K562 (cell line): ENCODE measurements around the gene PPOX. TPM values are rescaled to one million over a fixed set of nuclear protein-coding genes. Genes with fewer than 3 reads are reported as not detected.

Experiments
- EP300 ChIP-seq: IDR thresholded peaks from 2 replicates; pipeline ENCODE4 v1.6.1; 2012; ENCODE audit warnings: low read length, improper control_type of control experiment
- FOXJ3 ChIP-seq: sonication (generic); formaldehyde crosslinking; IDR thresholded peaks from 2 replicates; pipeline ENCODE4 v1.4.0; 2020; ENCODE audit warnings: mild to moderate bottlenecking, missing genetic modification reagents
- FOXP4 ChIP-seq: sonication (generic); formaldehyde crosslinking; IDR thresholded peaks from 2 replicates; pipeline ENCODE4 v1.8.0; 2022; ENCODE audit warnings: mild to moderate bottlenecking, missing genetic modification reagents, borderline replicate concordance
- GABPB2 ChIP-seq: fragments of 250-450 bp; sonication (Bioruptor Pico); conservative IDR thresholded peaks from 2 replicates; pipeline ENCODE4 v1.5.1; 2021; ENCODE audit warnings: mild to moderate bottlenecking
- HES1 ChIP-seq: fragments of 450-650 bp; IDR thresholded peaks from 2 replicates; pipeline ENCODE4 v1.6.1; 2016; ENCODE audit warnings: low read depth, mild to moderate bottlenecking, moderate library complexity
- ID3 ChIP-seq, 2 experiments: fragments of 250-450 bp in 1 of 2; fragments of 450-650 bp in 1 of 2; sonication (Bioruptor Pico) in 1 of 2; IDR thresholded peaks; 2 replicates each; pipeline versions ENCODE4 v1.6.1 to v1.8.0; 2016 to 2021; ENCODE audit warnings: mild to moderate bottlenecking in 2 of 2, moderate library complexity in 2 of 2, missing compliant biosample characterization in 1 of 2, missing genetic modification characterization in 1 of 2
- MTA2 ChIP-seq: fragments of 450-650 bp; IDR thresholded peaks from 2 replicates; pipeline ENCODE4 v1.6.1; 2016; ENCODE audit warnings: low read depth
- PHF20 ChIP-seq: fragments of 450-650 bp; IDR thresholded peaks from 2 replicates; pipeline ENCODE4 v1.6.1; 2018; ENCODE audit not compliant: partially characterized antibody
- PML ChIP-seq: IDR thresholded peaks from 2 replicates; pipeline ENCODE4 v1.6.1; 2012; ENCODE audit warnings: low read length, inconsistent platforms
- RB1 ChIP-seq: fragments of 450-650 bp; IDR thresholded peaks from 2 replicates; pipeline ENCODE4 v1.6.1; 2017; ENCODE audit warnings: low read depth, mild to moderate bottlenecking
- SMAD2 ChIP-seq: fragments of 150-350 bp; IDR thresholded peaks from 2 replicates; pipeline ENCODE4 v1.6.1; 2014; ENCODE audit warnings: low read depth, mild to moderate bottlenecking, low read length
- SRF ChIP-seq, 2 experiments: fragments of 250-450, 450-650 bp in 1 of 2; sonication (Bioruptor Pico) in 1 of 2; sonication (generic) in 1 of 2; formaldehyde crosslinking; IDR thresholded peaks; 2 replicates each; pipeline versions ENCODE4 v1.5.0 to v1.5.1; 2020 to 2022; ENCODE audit warnings: mild to moderate bottlenecking in 1 of 2, missing genetic modification reagents in 1 of 2
- USF2 ChIP-seq: sonication (generic); formaldehyde crosslinking; IDR thresholded peaks from 2 replicates; pipeline ENCODE4 v1.5.0; 2020; ENCODE audit warnings: missing genetic modification reagents
- WHSC1 ChIP-seq: IDR thresholded peaks from one replicate; pipeline ENCODE4 v1.6.1; 2012; ENCODE audit warnings: low read length, control low read depth, inconsistent platforms
- ZBTB26 ChIP-seq: fragments of 450-650 bp; formaldehyde crosslinking; IDR thresholded peaks from 2 replicates; pipeline ENCODE4 v1.4.0; 2022; ENCODE audit warnings: missing genetic modification characterization
- ZFPM2 ChIP-seq: fragments of 250-450 bp; sonication (Bioruptor Pico); IDR thresholded peaks from 2 replicates; pipeline ENCODE4 v1.5.1; 2022; ENCODE audit warnings: mild to moderate bottlenecking
- ZNF140 ChIP-seq: fragments of 250-450 bp; sonication (Bioruptor Pico); IDR thresholded peaks from 2 replicates; pipeline ENCODE4 v1.8.0; 2021; ENCODE audit warnings: moderate library complexity, mild to moderate bottlenecking, inconsistent platforms
- ZNF212 ChIP-seq: fragments of 450-650 bp; formaldehyde crosslinking; IDR thresholded peaks from 2 replicates; pipeline ENCODE4 v1.4.0; 2020; ENCODE audit warnings: mild to moderate bottlenecking
- ZNF23 ChIP-seq: fragments of 250-450 bp; sonication (Bioruptor Pico); IDR thresholded peaks from 2 replicates; pipeline ENCODE4 v1.4.0; 2020; ENCODE audit warnings: mild to moderate bottlenecking
- ZNF551 ChIP-seq: fragments of 250-450 bp; sonication (Bioruptor Pico); IDR thresholded peaks from 2 replicates; pipeline ENCODE4 v1.5.0; 2021; ENCODE audit warnings: mild to moderate bottlenecking, moderate library complexity
- ZNF740 ChIP-seq, 3 experiments: fragments of 200-800 bp in 1 of 3; sonication (Bioruptor generic) in 1 of 3; sonication (generic) in 1 of 3; formaldehyde crosslinking in 1 of 3; IDR thresholded peaks; 2 replicates each; pipeline versions ENCODE4 v1.6.1 to v1.8.0; 2016 to 2022; ENCODE audit warnings: mild to moderate bottlenecking in 2 of 3, missing compliant biosample characterization in 2 of 3, missing genetic modification characterization in 2 of 3, missing genetic modification reagents in 1 of 3
- polyA plus RNA-seq, 8 experiments: library from polyadenylated mRNA; depleted of rRNA in 4 of 8; stranded (reverse) in 5 of 8; unstranded in 3 of 8; fragments of >200 nt; fragmentation: Nextera tagmentation in 2 of 8; fragmentation: Illumina TruSeq in 1 of 8; extraction: Ambion mirVana in 2 of 8; extraction: Trizol in 1 of 8; gene quantifications; 2 replicates each; pipeline versions ENCODE4 v1.2.1 to v1.2.3, GENCODE V29; 2011 to 2014; ENCODE audit warnings: inconsistent platforms in 1 of 8, missing spikeins in 1 of 8
- total RNA-seq, 7 experiments: library from RNA; depleted of rRNA in 6 of 7; stranded (reverse); fragments of >200 nt in 6 of 7; fragmentation: Illumina TruSeq in 2 of 7; extraction: Trizol in 2 of 7; gene quantifications; 2 replicates each; pipeline versions ENCODE4 v1.2.1 to v1.2.3, GENCODE V29; 2011 to 2021; ENCODE audit warnings: low replicate concordance in 1 of 7

PPOX gene
- total and polyA plus RNA-seq, 9 of the 15 experiments (the other 6 are each of a cell fraction or from before 2014, with no cell fraction given): 17.0 to 57.1 (median 38.9) TPM

GRCh38 chr1:161177112-161177935 is 11.1 kb downstream of the PPOX start, which contains the start of gene B4GALT3 (continued):
- TF ChIP-seq PML (0 out of 2 replicates have a peak, but pooled peaks have one; percentile 70), EP300 (peak; percentile 61), FOXJ3 (CRISPR knock-in tag) (no peak), MTA2 (no peak), ZBTB26 (CRISPR knock-in tag) (no peak), FOXP4 (no peak), GABPB2 (CRISPR knock-in tag) (0 out of 2 replicates have a peak, but pooled peaks have one; percentile 76), ID3 (CRISPR knock-in tag; IDR thresholded peaks at IDR 0.05) (no peak), ID3 (tag; IDR thresholded peaks at IDR 0.05) (0 out of 2 replicates have a peak, but pooled peaks have one; percentile 27), USF2 (no peak; the same call in 1 of the 2 replicates), ZNF23 (CRISPR knock-in tag) (no peak), ZNF740 (CRISPR knock-in tag; IDR thresholded peaks at IDR 0.05) (0 out of 2 replicates have a peak, but pooled peaks have one; percentile 13), ZNF740 (tag; IDR thresholded peaks at IDR 0.05) (no peak), PHF20 (peak; percentile 81), ZFPM2 (CRISPR knock-in tag) (no peak), SMAD2 (no peak), ZNF140 (CRISPR knock-in tag) (no peak), WHSC1 (no peak), SRF (CRISPR knock-in tag; IDR thresholded peaks at IDR 0.05) (peak in 1 of 2 experiments; percentile 69; a peak in 1 of 4 replicates), ZNF551 (CRISPR knock-in tag) (no peak), RB1 (no peak; the same call in 1 of the 2 replicates), HES1 (no peak), ZNF212 (CRISPR knock-in tag) (no peak)
